Activated naive CD4-positive, alpha-beta T cell treated with anti-CD3 and anti-CD28 coated beads, Interleukin-2, amount 50 U/mL, for 72 hours (primary cell): Measurements from ENCODE around the gene NR0B2. TPM values are rescaled to one million over a fixed set of nuclear protein-coding genes. Genes with fewer than 3 reads are reported as not detected.
"Not testable (repeated sequence)": the region's sequence is repeated elsewhere in the genome, so short reads cannot be mapped to it uniquely, and the experiment has no call there.

ENCODE experiments used
- ATAC-seq, 2 donors: fragments of 150-1000 bp; cut with Tn5 transposase; 2 replicates each; pipeline ENCODE4 v1.10.0; 2021; ENCODE audit warnings: mild to moderate bottlenecking in 2 of 2, moderate library complexity in 2 of 2
- DNase-seq, 2 donors: peaks; one replicate each; pipeline ENCODE4 v3.0.0; 2021 to 2022; ENCODE audit warnings: low spot score in 2 of 2
- H3K27ac Mint-ChIP-seq, 2 donors: one replicate each; pipeline ENCODE4 v1.8.0; 2022; ENCODE audit warnings: mild to moderate bottlenecking in 2 of 2, mixed read lengths in 2 of 2
- H3K36me3 Mint-ChIP-seq, 2 donors: one replicate each; pipeline ENCODE4 v1.8.0; 2022; ENCODE audit warnings: mixed read lengths in 2 of 2
- H3K9me3 Mint-ChIP-seq, 2 donors: one replicate each; pipeline ENCODE4 v1.8.0; 2022; ENCODE audit warnings: mixed read lengths in 2 of 2
- total RNA-seq, 2 donors: library from RNA; stranded (reverse); gene quantifications; one replicate each; pipeline ENCODE4 v1.2.3, GENCODE V29; 2022

Gene NR0B2, protein sequence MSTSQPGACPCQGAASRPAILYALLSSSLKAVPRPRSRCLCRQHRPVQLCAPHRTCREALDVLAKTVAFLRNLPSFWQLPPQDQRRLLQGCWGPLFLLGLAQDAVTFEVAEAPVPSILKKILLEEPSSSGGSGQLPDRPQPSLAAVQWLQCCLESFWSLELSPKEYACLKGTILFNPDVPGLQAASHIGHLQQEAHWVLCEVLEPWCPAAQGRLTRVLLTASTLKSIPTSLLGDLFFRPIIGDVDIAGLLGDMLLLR
- total RNA-seq = not detected

DNA sequence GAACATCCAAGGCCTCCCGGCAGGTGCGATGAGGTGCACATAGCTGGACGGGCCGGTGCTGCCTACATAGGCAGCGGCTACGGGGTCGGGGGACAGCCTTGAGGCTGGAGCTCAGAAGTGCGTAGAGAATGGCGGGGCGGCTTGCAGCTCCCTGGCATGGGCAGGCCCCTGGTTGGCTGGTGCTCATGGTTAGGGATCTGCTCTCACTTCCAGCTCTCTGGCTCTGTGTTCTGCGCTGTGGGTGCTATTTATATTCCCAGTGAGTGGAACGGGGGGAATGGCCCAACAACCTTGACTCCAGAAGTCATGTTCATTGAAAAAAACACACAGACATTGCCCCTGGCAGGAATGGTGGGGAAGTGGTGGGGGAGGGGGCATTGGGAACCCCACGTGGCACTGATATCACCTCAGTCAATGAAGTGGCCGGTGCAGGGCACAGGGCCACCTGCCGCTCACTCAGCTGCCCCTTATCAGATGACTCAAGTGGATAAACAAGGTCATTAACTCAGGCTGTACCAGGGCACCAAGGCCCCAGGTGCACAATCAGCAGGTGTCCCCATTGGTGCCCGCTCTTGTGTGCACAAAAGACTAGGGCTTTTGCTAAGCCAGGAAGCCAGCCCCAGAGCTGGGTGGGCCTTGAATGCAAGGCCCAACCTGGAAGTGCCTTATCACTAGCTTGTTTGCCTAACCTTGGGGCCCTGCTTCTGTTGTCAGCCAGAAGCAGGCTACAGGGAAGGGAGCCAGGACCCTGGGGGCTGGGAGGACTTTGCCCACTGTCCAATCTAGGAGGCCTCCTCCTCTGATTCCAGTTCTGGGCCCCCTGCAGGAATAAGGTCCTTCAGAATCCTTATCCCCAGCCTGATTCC, at the start of gene NR0B2:
TSS of gene NR0B2 (minus strand) at position 222 of the 866 bp plus-strand sequence. CDS start at position 187, 35 bp downstream.
- H3K36me3 Mint-ChIP-seq = no peaks in the 10 kb centered on the region
- no peaks in the 10 kb centered on the region for H3K9me3 Mint-ChIP-seq
- H3K27ac Mint-ChIP-seq = no peak within 1 kb of the TSS
- no peak for DNase-seq
- ATAC-seq = no peak

DNA sequence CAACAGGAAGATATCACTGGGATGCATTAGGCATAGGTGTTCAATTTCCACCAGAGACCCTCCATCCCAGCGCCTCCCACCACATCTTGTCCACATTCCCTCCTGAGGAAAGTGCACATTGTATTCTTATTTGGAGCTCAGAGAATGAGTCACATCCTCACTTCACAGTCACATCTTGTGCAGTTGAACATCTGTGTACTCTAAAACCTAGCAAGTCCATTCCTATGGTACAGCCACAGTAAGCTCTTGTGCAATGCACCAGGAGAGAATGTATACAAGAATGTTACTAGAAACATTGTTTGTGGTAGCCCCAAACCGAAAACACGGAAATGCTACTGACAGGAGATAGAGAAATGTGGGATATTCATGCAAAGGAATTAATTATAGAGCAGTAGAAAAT, 48.1 kb upstream of the NR0B2 start:
- Mint-ChIP-seq H3K27ac (no peak overlapping the region), H3K9me3 (no peaks in the 10 kb centered on the region), H3K36me3 (peaks cover 0 to 5% of the 10 kb centered on the region in 2 donors)
- no peak for DNase-seq
- ATAC-seq = no peak

DNA sequence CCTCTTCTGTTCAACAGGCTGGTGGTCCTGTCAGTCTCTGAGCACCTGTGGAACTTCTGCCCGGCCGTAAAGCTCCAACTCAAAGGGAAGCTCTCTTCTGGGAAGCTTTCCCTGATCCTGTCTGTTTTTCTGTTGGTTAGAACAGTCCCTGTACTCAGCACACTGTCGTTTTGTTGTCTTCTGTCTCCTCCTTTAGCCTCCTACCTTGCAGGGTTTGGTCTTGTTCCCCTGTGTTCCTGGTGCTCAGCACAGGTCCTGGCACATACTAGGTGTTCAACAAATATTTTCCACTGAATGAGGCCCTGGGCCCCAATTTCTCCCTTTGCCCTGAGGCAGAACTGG, 46.8 kb upstream of the NR0B2 start:
- Mint-ChIP-seq H3K36me3 (peaks cover 0 to 5% of the 10 kb centered on the region in 2 donors), H3K27ac (no peak overlapping the region), H3K9me3 (no peaks in the 10 kb centered on the region)
- ATAC-seq (no peak), DNase-seq (no peak)

DNA sequence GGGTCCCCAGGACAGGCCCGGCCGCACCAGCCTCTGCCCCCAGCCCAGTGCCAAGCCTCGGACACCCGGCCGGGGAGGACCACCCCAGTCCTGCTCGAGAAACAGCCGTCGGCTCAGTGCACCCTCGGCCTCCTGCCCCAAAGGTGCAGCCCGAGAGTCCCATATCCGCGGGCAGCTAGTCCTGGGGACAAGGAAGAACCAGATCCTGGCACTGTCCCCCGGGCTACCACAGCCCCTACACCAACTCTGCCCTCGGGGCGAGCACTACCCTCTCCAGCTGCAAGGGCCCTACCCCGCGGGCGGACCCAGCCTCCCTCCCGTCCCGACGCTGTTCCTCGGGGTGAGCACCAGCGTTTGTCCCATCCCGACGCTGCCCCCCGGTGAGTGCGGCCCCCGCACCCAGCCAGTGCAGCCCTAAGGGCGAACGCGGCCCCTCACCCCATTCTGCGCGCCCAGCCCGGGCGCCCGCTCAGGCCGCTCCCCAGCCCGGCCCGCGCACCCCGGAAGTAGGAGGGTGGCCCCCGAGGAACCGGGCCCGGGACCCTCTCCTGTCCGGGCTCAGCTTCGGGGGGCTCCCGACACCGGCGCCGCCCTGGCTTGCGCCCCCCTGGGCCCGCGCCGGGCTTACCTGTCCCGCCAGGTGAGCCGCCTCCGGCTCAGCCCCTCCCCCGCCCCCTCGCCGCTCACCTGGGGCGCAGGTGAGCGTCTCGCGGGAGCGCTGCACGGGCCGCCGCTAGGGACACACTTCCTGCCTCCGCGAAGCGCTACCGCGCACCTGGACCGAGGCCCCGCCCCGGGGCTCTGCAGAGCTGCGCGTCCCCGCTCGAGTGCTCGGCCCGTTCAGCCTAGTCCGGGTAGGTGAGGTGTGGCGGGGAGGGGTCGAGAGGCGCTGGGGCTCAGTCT, 46.2 kb upstream of the NR0B2 start, which contains the start of gene KDF1:
TSS of gene KDF1 (minus strand) at position 747 of the 903 bp plus-strand sequence. CDS start 8,088 bp downstream, outside the sequence.
- ATAC-seq (peak; percentile 54 to 72), DNase-seq (peak in 1 of 2 donors; percentile 43)
- Mint-ChIP-seq H3K27ac (no peak within 1 kb of the TSS), H3K9me3 (no peaks in the 10 kb centered on the region), H3K36me3 (peaks cover 0 to 5% of the 10 kb centered on the region in 2 donors)

DNA sequence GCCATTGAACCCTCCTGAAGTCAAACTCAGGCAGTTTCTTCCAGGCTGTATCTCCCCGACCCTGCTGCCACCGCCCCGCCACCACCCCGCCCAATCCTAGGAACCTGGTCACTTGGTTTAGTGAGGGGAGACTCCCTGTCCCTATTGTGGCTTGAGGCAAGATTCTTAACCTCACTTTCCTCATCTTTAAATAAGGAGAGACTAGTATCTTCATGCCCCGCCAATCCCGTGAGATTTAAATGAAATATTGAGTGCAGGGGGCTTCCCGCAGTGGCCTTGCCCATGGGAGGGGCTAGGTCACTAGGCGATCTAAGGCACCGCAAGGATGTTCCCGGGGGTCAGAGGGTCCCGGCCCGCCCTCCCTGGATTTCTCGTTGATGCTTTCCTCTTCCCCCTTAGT, 45.5 kb upstream of the NR0B2 start:
- DNase-seq (no peak), ATAC-seq (no peak)
- Mint-ChIP-seq H3K9me3 (no peaks in the 10 kb centered on the region), H3K36me3 (peaks cover 0 to 5% of the 10 kb centered on the region in 2 donors), H3K27ac (no peak overlapping the region)

DNA sequence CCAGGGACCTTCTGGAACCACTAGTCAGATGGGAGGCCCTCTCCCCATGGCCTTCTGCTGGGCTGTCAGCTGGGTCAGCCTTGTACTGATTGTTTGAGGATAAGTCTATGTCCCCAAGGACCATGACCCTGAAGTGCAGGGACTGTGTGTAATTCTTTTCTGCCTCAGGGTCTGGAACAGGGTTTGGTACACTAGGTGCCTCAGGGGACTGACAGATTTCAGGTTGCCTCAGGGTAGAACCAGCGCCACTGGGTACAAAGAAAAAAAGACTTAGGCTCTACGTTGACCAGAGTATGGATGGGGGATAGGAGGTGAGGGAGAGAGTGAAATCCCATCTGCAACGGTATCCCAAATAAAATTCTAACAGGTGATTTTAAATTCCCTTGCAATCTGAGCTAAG, 43.5 kb upstream of the NR0B2 start:
- ATAC-seq (no peak), DNase-seq (no peak)
- Mint-ChIP-seq H3K27ac (no peak overlapping the region), H3K36me3 (peaks cover 0 to 5% of the 10 kb centered on the region in 2 donors), H3K9me3 (no peaks in the 10 kb centered on the region)

DNA sequence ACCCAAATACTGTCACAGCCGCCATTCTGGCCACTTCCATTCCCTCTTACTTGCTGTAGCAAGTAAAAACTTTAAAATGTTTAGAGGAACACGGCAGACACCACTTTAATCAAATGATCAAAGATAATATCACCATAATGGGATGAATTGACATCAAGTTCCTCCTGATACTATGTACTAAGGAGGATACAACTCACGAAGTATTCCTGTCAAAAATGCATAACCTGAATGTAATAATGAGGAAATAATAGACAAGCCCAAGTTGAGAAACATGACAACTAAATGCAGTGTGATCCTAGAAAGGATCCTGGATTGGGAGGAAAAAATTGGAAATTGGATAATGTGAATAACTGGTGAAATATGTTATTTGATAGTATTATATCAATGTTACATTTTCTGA, 42.5 kb upstream of the NR0B2 start:
- Mint-ChIP-seq H3K27ac (no peak overlapping the region), H3K9me3 (no peaks in the 10 kb centered on the region), H3K36me3 (peaks cover 0 to 5% of the 10 kb centered on the region in 2 donors)
- no peak for ATAC-seq
- DNase-seq = no peak

DNA sequence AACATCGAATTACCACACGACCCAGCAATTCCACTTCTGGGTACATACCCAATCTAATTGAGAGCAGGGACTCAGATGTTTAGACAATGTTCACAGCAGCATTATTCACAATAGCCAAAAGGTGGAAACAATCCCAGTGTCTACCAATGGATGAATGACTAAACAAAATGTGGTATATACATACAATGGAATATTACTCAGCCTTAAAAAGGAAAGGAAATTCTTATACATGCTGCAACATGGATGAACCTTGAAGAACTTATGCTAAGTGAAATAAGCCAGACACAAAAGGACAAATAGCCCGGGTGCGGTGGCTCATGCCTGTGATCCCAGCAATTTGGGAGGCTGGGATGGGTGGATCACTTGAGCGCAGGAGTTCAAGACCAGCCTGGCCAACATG, 39.6 kb upstream of the NR0B2 start:
- no peak for ATAC-seq
- H3K36me3 Mint-ChIP-seq = no peaks in the 10 kb centered on the region
- no peak overlapping the region for H3K27ac Mint-ChIP-seq
- no peak for DNase-seq
- no peaks in the 10 kb centered on the region for H3K9me3 Mint-ChIP-seq

DNA sequence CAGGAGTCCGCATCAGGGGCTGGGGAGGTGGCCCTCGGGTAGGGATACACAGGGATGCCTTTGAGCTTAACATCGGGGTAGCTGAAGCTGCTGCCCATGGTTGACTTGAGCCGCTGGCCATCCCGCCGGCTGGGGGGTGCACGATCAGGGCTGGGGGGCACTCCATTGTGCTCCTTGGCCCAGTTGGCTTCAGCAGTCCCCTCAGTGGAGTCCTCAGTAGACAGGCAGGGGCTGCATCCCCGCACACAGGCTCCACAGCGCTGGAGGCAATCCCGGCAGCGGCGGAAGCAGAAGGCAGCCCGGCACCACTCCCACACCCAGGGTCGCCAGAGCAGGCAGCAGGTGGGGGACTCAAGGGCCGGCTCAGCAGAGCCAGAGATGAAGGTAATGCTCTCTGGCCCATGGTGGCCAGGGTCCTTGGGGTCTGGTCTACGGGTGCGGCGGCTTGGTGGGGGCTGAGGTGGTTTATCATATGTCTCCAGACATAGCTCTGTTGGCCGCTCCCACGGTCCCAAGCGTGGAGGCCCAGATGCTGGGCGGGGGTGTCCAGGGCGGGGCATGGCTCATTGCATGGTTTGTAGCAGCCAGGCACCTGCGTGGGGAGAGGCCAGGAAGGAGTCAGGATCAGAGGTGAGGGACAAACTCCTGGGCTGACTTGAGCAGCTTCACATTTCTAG, 38.2 kb upstream of the NR0B2 start:
- peak in 1 of 2 donors; percentile 30 for ATAC-seq
- DNase-seq = no peak
- Mint-ChIP-seq H3K27ac (no peak overlapping the region), H3K36me3 (no peaks in the 10 kb centered on the region), H3K9me3 (no peaks in the 10 kb centered on the region)

DNA sequence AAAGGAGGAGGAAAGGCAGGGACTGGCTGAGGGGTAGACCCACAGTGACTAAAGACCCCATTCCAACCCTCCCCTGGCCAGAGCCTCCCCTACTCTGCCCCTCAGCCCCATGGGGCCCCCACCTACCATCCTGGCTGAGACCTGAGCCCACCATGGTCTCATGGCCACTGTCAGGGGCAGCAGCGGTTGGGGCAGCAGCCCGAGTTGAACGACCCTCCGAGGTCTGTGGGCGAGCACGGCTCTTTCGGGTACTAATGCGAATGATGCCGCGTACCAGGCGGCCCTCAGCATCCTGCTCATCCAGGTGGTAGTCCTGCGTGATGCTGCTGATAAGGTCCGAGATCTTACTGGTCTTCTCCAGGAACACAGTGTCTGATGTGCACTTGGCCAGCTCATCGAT, 37.4 kb upstream of the NR0B2 start:
- DNase-seq (no peak), ATAC-seq (no peak)
- Mint-ChIP-seq H3K9me3 (no peaks in the 10 kb centered on the region), H3K27ac (peak overlapping the region in 1 of 2 donors; percentile 95), H3K36me3 (peaks cover 0 to 4% of the 10 kb centered on the region in 2 donors)

DNA sequence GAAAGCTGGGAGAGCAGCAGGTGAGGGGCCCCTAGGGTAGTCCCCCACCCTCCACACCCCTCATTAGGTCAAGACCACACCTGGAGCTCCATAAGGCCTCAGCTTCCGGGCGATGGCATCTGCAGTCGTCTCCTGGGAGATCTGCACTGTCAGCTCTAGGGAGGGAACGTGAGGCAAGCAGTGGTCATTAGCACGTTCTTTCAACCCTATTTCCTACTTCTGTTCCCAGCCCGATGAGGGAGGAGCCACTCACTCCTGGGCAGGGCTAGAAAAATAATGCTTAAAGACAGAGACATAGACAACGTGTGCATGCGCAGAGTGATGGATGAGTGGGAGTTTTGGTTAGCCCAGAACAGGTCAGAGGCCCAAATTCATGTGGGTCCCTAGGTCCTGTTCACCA, 36.8 kb upstream of the NR0B2 start:
- Mint-ChIP-seq H3K27ac (peak overlapping the region in 1 of 2 donors; percentile 95), H3K9me3 (no peaks in the 10 kb centered on the region), H3K36me3 (peaks cover 3 to 9% of the 10 kb centered on the region in 2 donors)
- ATAC-seq (peak in 1 of 2 donors; percentile 14), DNase-seq (no peak)

DNA sequence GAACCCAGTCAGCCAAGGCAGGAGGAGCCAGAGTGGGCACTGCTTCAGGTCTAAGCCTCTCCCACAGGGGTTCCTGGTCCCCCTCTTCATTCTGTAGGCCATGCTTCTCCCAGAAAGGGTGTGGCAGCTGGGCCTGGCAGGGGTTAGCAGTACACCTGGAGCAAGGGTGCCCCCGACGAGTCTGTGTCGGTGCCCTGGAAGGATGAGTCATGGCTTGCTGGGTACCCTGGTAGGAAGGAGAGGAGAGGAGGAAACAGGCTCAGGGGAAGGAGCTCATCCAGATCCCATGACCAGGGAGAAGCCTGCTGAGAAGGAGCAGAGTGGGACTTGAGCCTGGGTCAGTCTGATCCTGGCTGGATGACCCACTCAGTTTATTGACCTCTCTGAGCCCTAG, 36.1 kb upstream of the NR0B2 start:
- H3K9me3 Mint-ChIP-seq = no peaks in the 10 kb centered on the region
- H3K36me3 Mint-ChIP-seq = peaks cover 9 to 16% of the 10 kb centered on the region in 2 donors
- no peak for DNase-seq
- ATAC-seq = peak in 1 of 2 donors; percentile 7
- H3K27ac Mint-ChIP-seq = no peak overlapping the region

DNA sequence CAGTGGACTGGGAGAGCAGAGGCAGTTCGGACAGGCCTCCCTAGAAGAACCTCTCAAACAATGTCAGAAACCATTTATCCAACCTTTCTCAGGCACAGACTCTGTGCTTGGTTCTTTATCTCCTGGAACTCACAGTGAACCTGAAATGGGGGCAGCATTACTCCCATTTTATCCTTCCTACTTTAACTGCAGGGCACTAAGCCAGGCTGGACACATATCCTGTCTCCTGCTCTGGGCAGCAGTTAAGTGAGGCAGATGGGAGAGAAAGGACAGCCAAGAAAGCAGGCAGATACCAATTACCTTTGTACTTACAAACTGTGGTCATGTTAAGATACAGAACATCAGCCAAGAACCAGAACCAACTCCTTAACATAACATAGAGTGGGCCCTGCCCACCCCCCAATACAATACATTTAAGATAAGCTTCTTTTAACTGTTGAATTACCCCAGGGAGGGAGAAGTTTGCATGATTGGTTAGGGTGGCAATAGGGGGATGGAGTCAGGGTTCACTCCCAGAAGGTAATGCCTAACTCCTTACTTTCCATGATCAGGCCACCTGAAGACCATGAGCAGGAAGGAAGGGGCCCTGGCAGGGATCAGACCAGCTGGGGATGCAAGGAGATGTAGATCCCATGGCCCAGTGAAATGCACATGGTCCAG, 35.6 kb upstream of the NR0B2 start:
- DNase-seq = no peak
- peak in 1 of 2 donors; percentile 4 for ATAC-seq
- peak overlapping the region in 1 of 2 donors; percentile 25 for H3K27ac Mint-ChIP-seq
- H3K36me3 Mint-ChIP-seq = peaks cover 10 to 18% of the 10 kb centered on the region in 2 donors
- H3K9me3 Mint-ChIP-seq = no peaks in the 10 kb centered on the region

DNA sequence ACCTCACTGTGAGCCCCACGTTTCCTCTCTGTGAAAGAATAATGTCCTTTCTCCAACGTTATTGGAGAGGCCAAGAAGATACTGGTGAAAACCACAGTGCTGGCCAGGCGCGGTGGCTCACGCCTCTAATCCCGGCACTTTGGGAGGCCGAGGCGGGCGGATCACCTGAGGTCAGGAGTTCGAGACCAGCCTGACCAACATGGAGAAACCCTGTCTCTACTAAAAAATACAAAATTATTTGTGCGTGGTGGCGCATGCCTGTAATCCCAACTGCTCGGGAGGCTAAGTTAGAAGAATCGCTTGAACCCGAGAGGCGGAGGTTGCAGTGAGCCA, 34.9 kb upstream of the NR0B2 start:
- not testable (repeated sequence) for DNase-seq, H3K9me3 Mint-ChIP-seq, H3K27ac Mint-ChIP-seq, ATAC-seq
- peaks cover 10 to 18% of the 10 kb centered on the region in 2 donors for H3K36me3 Mint-ChIP-seq

DNA sequence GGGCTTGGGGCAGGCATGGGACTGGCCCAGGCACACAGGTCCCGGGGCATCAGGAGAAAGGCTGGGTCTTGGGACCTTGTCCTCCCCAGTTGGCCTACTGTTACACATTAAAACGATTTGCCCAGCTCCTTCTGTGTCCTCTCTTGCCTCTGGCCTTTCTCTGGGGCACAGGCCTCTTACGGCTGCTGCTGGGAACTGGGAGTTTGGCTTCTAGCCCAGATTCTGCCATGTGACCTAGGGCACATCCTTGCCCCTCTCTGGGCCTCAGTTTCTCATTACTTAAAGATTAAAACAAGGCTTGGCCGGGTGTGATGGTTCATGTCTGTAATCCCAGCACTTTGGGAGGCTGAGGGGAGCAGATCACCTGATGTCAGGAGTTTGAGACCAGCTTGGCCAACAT, 32.5 kb upstream of the NR0B2 start:
- peak overlapping the region in 1 of 2 donors; percentile 25 for H3K27ac Mint-ChIP-seq
- DNase-seq (no peak), ATAC-seq (no peak)
- H3K36me3 Mint-ChIP-seq = peaks cover 14 to 25% of the 10 kb centered on the region in 2 donors
- no peaks in the 10 kb centered on the region for H3K9me3 Mint-ChIP-seq

DNA sequence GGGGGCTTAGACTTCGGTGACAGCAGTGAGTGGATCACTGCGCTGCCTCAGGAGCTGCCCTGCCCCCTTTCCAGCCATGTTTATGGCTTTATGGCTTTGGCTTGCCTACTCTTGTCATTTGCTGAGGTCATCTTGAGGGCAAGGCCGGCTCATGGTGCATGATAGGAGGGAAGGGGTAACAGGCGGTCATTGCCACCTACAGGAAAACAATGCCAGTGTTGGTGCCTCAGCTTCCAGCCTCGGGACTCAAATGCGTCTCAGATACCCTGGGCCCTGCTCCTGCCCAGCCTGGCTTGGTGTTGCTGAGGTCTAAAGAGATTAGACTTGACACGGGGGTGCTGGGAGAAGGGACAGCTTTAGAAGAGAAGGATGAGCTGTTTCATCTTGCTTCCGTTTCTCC, 32.0 kb upstream of the NR0B2 start:
- no peak for ATAC-seq
- H3K36me3 Mint-ChIP-seq = peaks cover 14 to 25% of the 10 kb centered on the region in 2 donors
- no peaks in the 10 kb centered on the region for H3K9me3 Mint-ChIP-seq
- DNase-seq = no peak
- peak overlapping the region in 1 of 2 donors; percentile 52 for H3K27ac Mint-ChIP-seq
